HepG2 (cell line): ENCODE measurements around the gene TFEB. TPM values are rescaled to one million over a fixed set of nuclear protein-coding genes. Genes with fewer than 3 reads are reported as not detected.

Source experiments
- BATF2 ChIP-seq: sonication (generic); formaldehyde crosslinking; IDR thresholded peaks from 2 replicates; pipeline ENCODE4 v1.8.0; 2022; ENCODE audit warnings: mild to moderate bottlenecking, missing genetic modification reagents, moderate library complexity
- GZF1 ChIP-seq: sonication (generic); formaldehyde crosslinking; IDR thresholded peaks from 2 replicates; pipeline ENCODE4 v1.5.1; 2020; ENCODE audit warnings: mild to moderate bottlenecking, missing genetic modification reagents
- HNRNPUL1 ChIP-seq: fragments of 200-400 bp; formaldehyde crosslinking; IDR thresholded peaks from 2 replicates; pipeline ENCODE4 v1.6.1; 2017; ENCODE audit warnings: low read depth, mild to moderate bottlenecking, low read length, moderate library complexity
- HOXA7 ChIP-seq: sonication (generic); formaldehyde crosslinking; IDR thresholded peaks from 2 replicates; pipeline ENCODE4 v1.8.1; 2022; ENCODE audit warnings: mild to moderate bottlenecking, missing genetic modification reagents, moderate library complexity
- HOXD1 ChIP-seq: sonication (generic); formaldehyde crosslinking; IDR thresholded peaks from 2 replicates; pipeline ENCODE4 v1.5.0; 2020; ENCODE audit warnings: missing genetic modification reagents
- MIER2 ChIP-seq: IDR thresholded peaks from 2 replicates; pipeline ENCODE4 v1.6.1; 2016; ENCODE audit warnings: missing biosample characterization, missing genetic modification reagents
- NR1H2 ChIP-seq: sonication (generic); formaldehyde crosslinking; IDR thresholded peaks from 2 replicates; pipeline ENCODE4 v1.8.1; 2022; ENCODE audit warnings: low read depth, missing genetic modification reagents, borderline replicate concordance
- ONECUT2 ChIP-seq: sonication (generic); formaldehyde crosslinking; IDR thresholded peaks from 2 replicates; pipeline ENCODE4 v1.4.0; 2020; ENCODE audit warnings: missing genetic modification reagents
- PRMT3 ChIP-seq: sonication (generic); formaldehyde crosslinking; IDR thresholded peaks from 2 replicates; pipeline ENCODE4 v1.8.1; 2022; ENCODE audit warnings: low read depth, mild to moderate bottlenecking, moderate library complexity, missing genetic modification reagents, borderline replicate concordance
- SRSF9 ChIP-seq: fragments of 200-400 bp; formaldehyde crosslinking; IDR thresholded peaks from 2 replicates; pipeline ENCODE4 v1.6.1; 2018; ENCODE audit warnings: borderline replicate concordance, mild to moderate bottlenecking, low read depth, low read length; ENCODE audit not compliant: insufficient read depth, poor library complexity, severe bottlenecking
- SRY ChIP-seq: sonication (generic); formaldehyde crosslinking; IDR thresholded peaks from 2 replicates; pipeline ENCODE4 v1.8.0; 2022; ENCODE audit warnings: mild to moderate bottlenecking, missing genetic modification reagents
- TCF7 ChIP-seq: sonication (generic); IDR thresholded peaks from 2 replicates; pipeline ENCODE4 v1.6.1; 2016; ENCODE audit warnings: antibody characterized with exemption, low read depth
- THAP8 ChIP-seq: sonication (generic); formaldehyde crosslinking; IDR thresholded peaks from 2 replicates; pipeline ENCODE4 v1.5.1; 2020; ENCODE audit warnings: missing genetic modification reagents, mild to moderate bottlenecking, borderline replicate concordance
- TOE1 ChIP-seq: sonication (generic); formaldehyde crosslinking; IDR thresholded peaks from 2 replicates; pipeline ENCODE4 v1.4.0; 2020; ENCODE audit warnings: mild to moderate bottlenecking, missing genetic modification reagents
- ZBTB26 ChIP-seq: IDR thresholded peaks from 2 replicates; pipeline ENCODE4 v1.6.1; 2016; ENCODE audit warnings: missing compliant biosample characterization, missing genetic modification reagents, borderline replicate concordance
- ZNF160 ChIP-seq: sonication (generic); formaldehyde crosslinking; IDR thresholded peaks from 2 replicates; pipeline ENCODE4 v1.8.0; 2022; ENCODE audit warnings: mild to moderate bottlenecking, inconsistent platforms, missing genetic modification reagents
- ZNF33A ChIP-seq: sonication (generic); formaldehyde crosslinking; IDR thresholded peaks from 2 replicates; pipeline ENCODE4 v1.5.1; 2020; ENCODE audit warnings: missing genetic modification reagents, mild to moderate bottlenecking, moderate library complexity, borderline replicate concordance
- ZNF343 ChIP-seq: sonication (generic); formaldehyde crosslinking; IDR thresholded peaks from 2 replicates; pipeline ENCODE4 v1.4.0; 2020; ENCODE audit warnings: mild to moderate bottlenecking, missing genetic modification reagents
- ZNF430 ChIP-seq: sonication (generic); formaldehyde crosslinking; IDR thresholded peaks from 2 replicates; pipeline ENCODE4 v1.9.0; 2021; ENCODE audit warnings: mild to moderate bottlenecking, missing genetic modification reagents
- ZNF766 ChIP-seq: sonication (generic); formaldehyde crosslinking; IDR thresholded peaks from 2 replicates; pipeline ENCODE4 v1.5.0; 2020; ENCODE audit warnings: missing genetic modification reagents, borderline replicate concordance
- ZNF781 ChIP-seq: sonication (generic); formaldehyde crosslinking; IDR thresholded peaks from 2 replicates; pipeline ENCODE4 v1.5.1; 2020; ENCODE audit warnings: borderline replicate concordance, mild to moderate bottlenecking, missing genetic modification reagents; ENCODE audit errors: not compliant biosample characterization
- polyA plus RNA-seq, 8 experiments: library from polyadenylated mRNA; depleted of rRNA in 3 of 8; stranded (reverse) in 7 of 8; unstranded in 1 of 8; fragments of >200 nt; fragmentation: Illumina TruSeq in 4 of 8; extraction: Trizol in 4 of 8; gene quantifications; 2 replicates each; pipeline versions ENCODE4 v1.2.1 to v1.2.3, GENCODE V29; 2011 to 2016; ENCODE audit warnings: low read depth in 4 of 8, missing spikeins in 1 of 8, mixed read lengths in 1 of 8; ENCODE audit not compliant: insufficient read depth in 1 of 8
- total RNA-seq, 5 experiments: library from RNA; depleted of rRNA; stranded (reverse); fragments of >200 nt; fragmentation: Illumina TruSeq; extraction: Trizol; gene quantifications; 2 replicates each; pipeline ENCODE4 v1.2.3, GENCODE V29; 2016; ENCODE audit warnings: low read depth in 1 of 5
- TF ChIP-seq, protein P1 (sequence below): sonication (generic); formaldehyde crosslinking; IDR thresholded peaks from 2 replicates; pipeline ENCODE4 v1.4.0; 2020; ENCODE audit warnings: mild to moderate bottlenecking, missing genetic modification reagents

TFEB gene
- total and polyA plus RNA-seq, 2 of the 13 experiments (the other 11 are each of a cell fraction or from before 2014, with no cell fraction given), result 13.3 to 18.7 TPM

- TF ChIP-seq HOXA7 (CRISPR knock-in tag) (no peak), GZF1 (CRISPR knock-in tag) (0 out of 2 replicates have a peak, but pooled peaks have one; percentile 63), ONECUT2 (CRISPR knock-in tag) (no peak), SRY (CRISPR knock-in tag) (no peak), PRMT3 (CRISPR knock-in tag) (peak; percentile 69; the same call in 1 of the 2 replicates), ZNF33A (no peak), ZNF766 (CRISPR knock-in tag) (no peak), HOXD1 (no peak), TOE1 (no peak), THAP8 (CRISPR knock-in tag) (no peak; the same call in 1 of the 2 replicates), ZBTB26 (CRISPR knock-in tag) (peak; percentile 49; the same call in 1 of the 2 replicates), ZNF160 (CRISPR knock-in tag) (peak; percentile 81; the same call in 1 of the 2 replicates), BATF2 (CRISPR knock-in tag) (no peak; the same call in 1 of the 2 replicates), ZNF343 (CRISPR knock-in tag) (peak; percentile 78; the same call in 1 of the 2 replicates), HNRNPUL1 (no peak), ZNF781 (CRISPR knock-in tag) (peak; percentile 49), TCF7 (no peak), MIER2 (CRISPR knock-in tag) (no peak), ZNF430 (CRISPR knock-in tag) (peak; percentile 77), SRSF9 (no peak), NR1H2 (CRISPR knock-in tag) (no peak)
- TF ChIP-seq, protein P1, sequence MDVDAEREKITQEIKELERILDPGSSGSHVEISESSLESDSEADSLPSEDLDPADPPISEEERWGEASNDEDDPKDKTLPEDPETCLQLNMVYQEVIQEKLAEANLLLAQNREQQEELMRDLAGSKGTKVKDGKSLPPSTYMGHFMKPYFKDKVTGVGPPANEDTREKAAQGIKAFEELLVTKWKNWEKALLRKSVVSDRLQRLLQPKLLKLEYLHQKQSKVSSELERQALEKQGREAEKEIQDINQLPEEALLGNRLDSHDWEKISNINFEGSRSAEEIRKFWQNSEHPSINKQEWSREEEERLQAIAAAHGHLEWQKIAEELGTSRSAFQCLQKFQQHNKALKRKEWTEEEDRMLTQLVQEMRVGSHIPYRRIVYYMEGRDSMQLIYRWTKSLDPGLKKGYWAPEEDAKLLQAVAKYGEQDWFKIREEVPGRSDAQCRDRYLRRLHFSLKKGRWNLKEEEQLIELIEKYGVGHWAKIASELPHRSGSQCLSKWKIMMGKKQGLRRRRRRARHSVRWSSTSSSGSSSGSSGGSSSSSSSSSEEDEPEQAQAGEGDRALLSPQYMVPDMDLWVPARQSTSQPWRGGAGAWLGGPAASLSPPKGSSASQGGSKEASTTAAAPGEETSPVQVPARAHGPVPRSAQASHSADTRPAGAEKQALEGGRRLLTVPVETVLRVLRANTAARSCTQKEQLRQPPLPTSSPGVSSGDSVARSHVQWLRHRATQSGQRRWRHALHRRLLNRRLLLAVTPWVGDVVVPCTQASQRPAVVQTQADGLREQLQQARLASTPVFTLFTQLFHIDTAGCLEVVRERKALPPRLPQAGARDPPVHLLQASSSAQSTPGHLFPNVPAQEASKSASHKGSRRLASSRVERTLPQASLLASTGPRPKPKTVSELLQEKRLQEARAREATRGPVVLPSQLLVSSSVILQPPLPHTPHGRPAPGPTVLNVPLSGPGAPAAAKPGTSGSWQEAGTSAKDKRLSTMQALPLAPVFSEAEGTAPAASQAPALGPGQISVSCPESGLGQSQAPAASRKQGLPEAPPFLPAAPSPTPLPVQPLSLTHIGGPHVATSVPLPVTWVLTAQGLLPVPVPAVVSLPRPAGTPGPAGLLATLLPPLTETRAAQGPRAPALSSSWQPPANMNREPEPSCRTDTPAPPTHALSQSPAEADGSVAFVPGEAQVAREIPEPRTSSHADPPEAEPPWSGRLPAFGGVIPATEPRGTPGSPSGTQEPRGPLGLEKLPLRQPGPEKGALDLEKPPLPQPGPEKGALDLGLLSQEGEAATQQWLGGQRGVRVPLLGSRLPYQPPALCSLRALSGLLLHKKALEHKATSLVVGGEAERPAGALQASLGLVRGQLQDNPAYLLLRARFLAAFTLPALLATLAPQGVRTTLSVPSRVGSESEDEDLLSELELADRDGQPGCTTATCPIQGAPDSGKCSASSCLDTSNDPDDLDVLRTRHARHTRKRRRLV (CRISPR knock-in tag), result no peak
Measured at GRCh38 chr6:41779788-41780550, 44.6 kb upstream of the TFEB start, which contains the start of gene FRS3 (continued).
